Caco-2 (cell line): ENCODE results near the gene MS4A6A. TPM values are rescaled to one million over a fixed set of nuclear protein-coding genes. Genes with fewer than 3 reads are reported as not detected.
"Not testable (repeated sequence)": the region's sequence is repeated elsewhere in the genome, so short reads cannot be mapped to it uniquely, and the experiment has no call there.

Experiments
- BruUV-seq: library from RNA; stranded (reverse); fragments of 400-500 nt; replicated peaks from 2 replicates; lab custom pipeline; 2021; lab: Mats Ljungman, UMichigan
- CTCF ChIA-PET: fragments of 300-600 bp; sonication (Branson Sonifier 250); formaldehyde crosslinking; loops from one replicate; lab custom pipeline; 2022; ENCODE audit warnings: antibody characterized with exemption; lab: Charles Lee
- POLR2A ChIA-PET: fragments of 300-600 bp; sonication (Branson Sonifier 250); formaldehyde crosslinking; loops from one replicate; lab custom pipeline; 2022; ENCODE audit warnings: antibody characterized with exemption; lab: Charles Lee
- DNase-seq, 2 experiments: peaks; one replicate each; pipeline versions ENCODE4 v3.0.0 to v3.0.0-alpha.2; 2020 to 2022
- H3K27me3 ChIP-seq: replicated peaks from 2 replicates; pipeline ENCODE4 v1.6.0; 2011; ENCODE audit warnings: low read length; ENCODE audit not compliant: control insufficient read depth, insufficient read depth
- H3K36me3 ChIP-seq: 2 replicates; pipeline ENCODE4 v1.5.1; 2011; ENCODE audit warnings: low read length; ENCODE audit not compliant: control insufficient read depth, insufficient read depth
- H3K4me1 ChIP-seq: fragments of 250-450 bp; sonication (Bioruptor Pico); 2 replicates; pipeline ENCODE4 v1.5.1; 2020; ENCODE audit warnings: mild to moderate bottlenecking
- H3K4me3 ChIP-seq: 2 replicates; pipeline ENCODE4 v1.5.1; 2011; ENCODE audit warnings: low read depth, mild to moderate bottlenecking, control low read depth, low read length
- H3K9me3 ChIP-seq: fragments of 250-450 bp; sonication (Bioruptor Pico); 2 replicates; pipeline ENCODE4 v1.5.1; 2020; ENCODE audit warnings: mild to moderate bottlenecking, moderate library complexity
- H3K27ac Mint-ChIP-seq: one replicate; pipeline ENCODE4 v1.8.0; 2022; ENCODE audit warnings: mixed read lengths; ENCODE audit not compliant: unreplicated experiment
- H3K27me3 Mint-ChIP-seq: one replicate; pipeline ENCODE4 v1.8.0; 2022; ENCODE audit warnings: mixed read lengths; ENCODE audit not compliant: insufficient read depth, unreplicated experiment
- H3K36me3 Mint-ChIP-seq: one replicate; pipeline ENCODE4 v1.8.0; 2022; ENCODE audit warnings: mild to moderate bottlenecking, mixed read lengths; ENCODE audit not compliant: insufficient read depth, unreplicated experiment
- H3K4me1 Mint-ChIP-seq: one replicate; pipeline ENCODE4 v1.8.0; 2022; ENCODE audit warnings: low read depth, mixed read lengths; ENCODE audit not compliant: unreplicated experiment
- H3K4me3 Mint-ChIP-seq: one replicate; pipeline ENCODE4 v1.8.0; 2022; ENCODE audit warnings: mild to moderate bottlenecking, moderate library complexity, mixed read lengths; ENCODE audit not compliant: unreplicated experiment
- H3K9me3 Mint-ChIP-seq: one replicate; pipeline ENCODE4 v1.8.0; 2022; ENCODE audit warnings: mixed read lengths; ENCODE audit not compliant: unreplicated experiment
- CTCF ChIP-seq, 2 experiments: fragments of 200-600 bp in 1 of 2; IDR thresholded peaks; 1 replicate in 1 of 2; 2 replicates in 1 of 2; pipeline versions ENCODE4 v1.5.1 to v1.8.0; 2011 to 2022; ENCODE audit warnings: antibody characterized with exemption in 1 of 2, control low read depth in 1 of 2, inconsistent platforms in 1 of 2, low read depth in 1 of 2, low read length in 1 of 2, mild to moderate bottlenecking in 1 of 2, moderate library complexity in 1 of 2; ENCODE audit not compliant: insufficient read depth in 1 of 2, severe bottlenecking in 1 of 2, unreplicated experiment in 1 of 2
- intact Hi-C: fragments of 100-400 bp; cut with micrococcal nuclease; formaldehyde crosslinking; loops from one replicate; pipeline ENCODE4 v1.10.0; 2022; ENCODE audit not compliant: unreplicated experiment
- total RNA-seq: library from RNA; stranded (reverse); gene quantifications from 2 replicates; pipeline ENCODE4 v1.2.3, GENCODE V29; 2022

Gene MS4A6A
- total RNA-seq, 1 experiment from 2014 or later: not detected

GRCh38 chr11:60208146-60208895, 25.4 kb upstream of the MS4A6A start:
- BruUV-seq: no TSS peak
- no peak overlapping the region for H3K27ac Mint-ChIP-seq
- CTCF ChIA-PET: no interaction called here

GRCh38 chr11:60206616-60207015, 23.7 kb upstream of the MS4A6A start:
- TF ChIP-seq CTCF (IDR thresholded peaks at IDR 0.05; ENCODE audit: insufficient read depth in 1 of 2, low read depth in 1 of 2, low read length in 1 of 2, severe bottlenecking in 1 of 2, unreplicated experiment in 1 of 2): no peak
- peaks cover 1% of the 10 kb centered on the region; the same call in 1 of the 2 replicates for H3K27me3 ChIP-seq
- POLR2A ChIA-PET: no interaction called here
- H3K4me3 ChIP-seq: no peak overlapping the region
- no peak for DNase-seq
- CTCF ChIA-PET: no interaction called here
- Mint-ChIP-seq H3K36me3 (no peaks in the 10 kb centered on the region), H3K4me3 (no peak overlapping the region), H3K4me1 (no peaks in the 10 kb centered on the region), H3K27me3 (peaks cover 9% of the 10 kb centered on the region), H3K27ac (no peak overlapping the region), H3K9me3 (no peaks in the 10 kb centered on the region)
- BruUV-seq: no TSS peak
- H3K9me3 ChIP-seq: no peaks in the 10 kb centered on the region
- intact Hi-C loops: no loop called here
- H3K36me3 ChIP-seq: no peaks in the 10 kb centered on the region
- H3K4me1 ChIP-seq: no peaks in the 10 kb centered on the region

More at GRCh38 chr11:60208146-60208895, 25.4 kb upstream of the MS4A6A start:
- peaks cover 9% of the 10 kb centered on the region for H3K27me3 Mint-ChIP-seq
- H3K9me3 Mint-ChIP-seq: no peaks in the 10 kb centered on the region
- intact Hi-C loops: no loop called here
- Histone ChIP-seq H3K4me1 (no peaks in the 10 kb centered on the region), H3K36me3 (no peaks in the 10 kb centered on the region), H3K4me3 (no peak overlapping the region), H3K27me3 (peaks cover 1% of the 10 kb centered on the region; the same call in 1 of the 2 replicates), H3K9me3 (no peaks in the 10 kb centered on the region)
- POLR2A ChIA-PET: no interaction called here
- H3K4me3 Mint-ChIP-seq: no peak overlapping the region
- H3K36me3 Mint-ChIP-seq: no peaks in the 10 kb centered on the region
- TF ChIP-seq CTCF (IDR thresholded peaks at IDR 0.05; ENCODE audit: insufficient read depth in 1 of 2, low read depth in 1 of 2, low read length in 1 of 2, severe bottlenecking in 1 of 2, unreplicated experiment in 1 of 2): no peak
- DNase-seq: no peak
- no peaks in the 10 kb centered on the region for H3K4me1 Mint-ChIP-seq

- intact Hi-C loops: no loop called here
- Histone ChIP-seq H3K4me3 (no peak overlapping the region), H3K36me3 (no peaks in the 10 kb centered on the region), H3K4me1 (no peaks in the 10 kb centered on the region), H3K27me3 (peaks cover 1% of the 10 kb centered on the region; the same call in 1 of the 2 replicates), H3K9me3 (no peaks in the 10 kb centered on the region)
- POLR2A ChIA-PET: no interaction called here
- Mint-ChIP-seq H3K9me3 (no peaks in the 10 kb centered on the region), H3K36me3 (no peaks in the 10 kb centered on the region), H3K4me1 (no peaks in the 10 kb centered on the region), H3K27me3 (peaks cover 3% of the 10 kb centered on the region), H3K27ac (no peak overlapping the region), H3K4me3 (no peak overlapping the region)
- BruUV-seq: no TSS peak
- no peak for TF ChIP-seq CTCF (IDR thresholded peaks at IDR 0.05; ENCODE audit: insufficient read depth in 1 of 2, low read depth in 1 of 2, low read length in 1 of 2, severe bottlenecking in 1 of 2, unreplicated experiment in 1 of 2)
- DNase-seq: no peak
- CTCF ChIA-PET: no interaction called here
Measured at GRCh38 chr11:60204922-60205321, 22.0 kb upstream of the MS4A6A start.

DNA sequence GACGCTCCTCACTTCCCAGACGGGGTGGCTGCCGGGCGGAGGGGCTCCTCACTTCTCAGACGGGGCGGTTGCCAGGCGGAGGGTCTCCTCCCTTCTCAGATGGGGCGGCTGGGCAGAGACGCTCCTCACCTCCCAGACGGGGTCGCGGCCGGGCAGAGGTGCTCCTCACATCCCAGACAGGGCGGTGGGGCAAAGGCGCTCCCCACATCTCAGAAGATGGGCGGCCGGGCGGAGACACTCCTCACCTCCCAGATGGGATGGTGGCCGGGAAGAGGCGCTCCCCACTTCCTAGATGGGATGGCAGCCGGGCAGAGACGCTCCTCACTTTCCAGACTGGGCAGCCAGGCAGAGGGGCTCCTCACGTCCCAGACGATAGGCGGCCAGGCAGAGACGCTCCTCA, 18.5 kb upstream of the MS4A6A start:
- intact Hi-C loops, H3K36me3 Mint-ChIP-seq, H3K9me3 Mint-ChIP-seq, H3K4me1 ChIP-seq, H3K36me3 ChIP-seq, DNase-seq, H3K9me3 ChIP-seq, CTCF ChIA-PET, BruUV-seq, POLR2A ChIA-PET, H3K27me3 ChIP-seq, H3K4me3 ChIP-seq, H3K27me3 Mint-ChIP-seq, H3K27ac Mint-ChIP-seq, H3K4me3 Mint-ChIP-seq, H3K4me1 Mint-ChIP-seq: not testable (repeated sequence)
